ENCODE data around the gene GPR78.

GPR78 gene

GRCh38 chr4:8543623-8544022 is 36.6 kb upstream of the GPR78 start:
- TF ChIP-seq CTCF (IDR thresholded peaks at IDR 0.05; ENCODE audit: insufficient read depth, low read length, poor library complexity, severe bottlenecking) = no peak
- no peak overlapping the region for H3K4me3 ChIP-seq (replicated peaks; ENCODE audit: low read depth, low read length)
- DNase-seq (ENCODE audit: extremely low read depth, insufficient read length) = no peak
- no peaks in the 10 kb centered on the region for H3K27me3 ChIP-seq (replicated peaks; ENCODE audit: control insufficient read depth, insufficient read depth, low read length)
- no peaks in the 10 kb centered on the region for H3K36me3 ChIP-seq (ENCODE audit: control insufficient read depth, insufficient read depth, low read length)

GRCh38 chr4:8544282-8544681 is 35.9 kb upstream of the GPR78 start:
- Histone ChIP-seq H3K36me3 (ENCODE audit: control insufficient read depth, insufficient read depth, low read length) (no peaks in the 10 kb centered on the region), H3K27me3 (replicated peaks; ENCODE audit: control insufficient read depth, insufficient read depth, low read length) (no peaks in the 10 kb centered on the region), H3K4me3 (replicated peaks; ENCODE audit: low read depth, low read length) (no peak overlapping the region)
- DNase-seq (ENCODE audit: extremely low read depth, insufficient read length) = no peak
- TF ChIP-seq CTCF (IDR thresholded peaks at IDR 0.05; ENCODE audit: insufficient read depth, low read length, poor library complexity, severe bottlenecking) = no peak

GRCh38 chr4:8544741-8545438 is 35.3 kb upstream of the GPR78 start:
- no peaks in the 10 kb centered on the region for H3K27me3 ChIP-seq (replicated peaks; ENCODE audit: control insufficient read depth, insufficient read depth, low read length)
- TF ChIP-seq CTCF (IDR thresholded peaks at IDR 0.05; ENCODE audit: insufficient read depth, low read length, poor library complexity, severe bottlenecking) = no peak
- DNase-seq (ENCODE audit: extremely low read depth, insufficient read length) = no peak
- no peaks in the 10 kb centered on the region for H3K36me3 ChIP-seq (ENCODE audit: control insufficient read depth, insufficient read depth, low read length)
- H3K4me3 ChIP-seq (replicated peaks; ENCODE audit: low read depth, low read length) = no peak overlapping the region

GRCh38 chr4:8545439-8545765 is 34.8 kb upstream of the GPR78 start:
- DNase-seq (ENCODE audit: extremely low read depth, insufficient read length) = no peak
- no peaks in the 10 kb centered on the region for H3K27me3 ChIP-seq (replicated peaks; ENCODE audit: control insufficient read depth, insufficient read depth, low read length)
- H3K36me3 ChIP-seq (ENCODE audit: control insufficient read depth, insufficient read depth, low read length) = no peaks in the 10 kb centered on the region
- no peak for TF ChIP-seq CTCF (IDR thresholded peaks at IDR 0.05; ENCODE audit: insufficient read depth, low read length, poor library complexity, severe bottlenecking)
- H3K4me3 ChIP-seq (replicated peaks; ENCODE audit: low read depth, low read length) = no peak overlapping the region

- Histone ChIP-seq H3K36me3 (ENCODE audit: control insufficient read depth, insufficient read depth, low read length) (no peaks in the 10 kb centered on the region), H3K4me3 (replicated peaks; ENCODE audit: low read depth, low read length) (no peak overlapping the region), H3K27me3 (replicated peaks; ENCODE audit: control insufficient read depth, insufficient read depth, low read length) (no peaks in the 10 kb centered on the region)
- no peak for DNase-seq (ENCODE audit: extremely low read depth, insufficient read length)
- no peak for TF ChIP-seq CTCF (IDR thresholded peaks at IDR 0.05; ENCODE audit: insufficient read depth, low read length, poor library complexity, severe bottlenecking)
Measured at GRCh38 chr4:8546766-8547107, 33.5 kb upstream of the GPR78 start.

All from GM06990 (cell line).